Astrocyte (in vitro differentiated cells and primary cell): ENCODE results near the gene BTBD16.

Experiments
- CTCF ChIP-seq: IDR thresholded peaks from 2 replicates; pipeline ENCODE4 v1.5.1; 2011; ENCODE audit warnings: low read depth, mild to moderate bottlenecking, inconsistent platforms, low read length, moderate library complexity; ENCODE audit not compliant: insufficient read depth
- EZH2 ChIP-seq: IDR thresholded peaks from 2 replicates; pipeline ENCODE4 v1.6.1; 2012; ENCODE audit warnings: mild to moderate bottlenecking, low read length, inconsistent platforms; ENCODE audit not compliant: insufficient read depth

GRCh38 chr10:122362031-122362592 lies 91.0 kb downstream of the BTBD16 start:
- TF ChIP-seq CTCF (no peak), EZH2 (no peak)
